Measurements from ENCODE around the gene POU2F2. TPM values are rescaled to one million over a fixed set of nuclear protein-coding genes. Genes with fewer than 3 reads are reported as not detected.

Gene POU2F2
- total RNA-seq, 6 experiments from 2014 or later = 6.4 to 11.0 (median 7.8) TPM

- peaks cover 38% of the 10 kb centered on the region for H3K27me3 Mint-ChIP-seq (ENCODE audit: insufficient read depth)
- no peaks in the 10 kb centered on the region for H3K4me1 Mint-ChIP-seq (ENCODE audit: low read depth)
- no peak overlapping the region for H3K27ac Mint-ChIP-seq
- no peak for DNase-seq
- no peaks in the 10 kb centered on the region for H3K9me3 Mint-ChIP-seq
- H3K36me3 Mint-ChIP-seq (ENCODE audit: low read depth) = no peaks in the 10 kb centered on the region
- H3K4me3 Mint-ChIP-seq = no peak overlapping the region
- TF ChIP-seq CTCF (IDR thresholded peaks at IDR 0.05) = no peak
Measured at GRCh38 chr19:42067315-42067888, 64.8 kb downstream of the POU2F2 start.

DNA sequence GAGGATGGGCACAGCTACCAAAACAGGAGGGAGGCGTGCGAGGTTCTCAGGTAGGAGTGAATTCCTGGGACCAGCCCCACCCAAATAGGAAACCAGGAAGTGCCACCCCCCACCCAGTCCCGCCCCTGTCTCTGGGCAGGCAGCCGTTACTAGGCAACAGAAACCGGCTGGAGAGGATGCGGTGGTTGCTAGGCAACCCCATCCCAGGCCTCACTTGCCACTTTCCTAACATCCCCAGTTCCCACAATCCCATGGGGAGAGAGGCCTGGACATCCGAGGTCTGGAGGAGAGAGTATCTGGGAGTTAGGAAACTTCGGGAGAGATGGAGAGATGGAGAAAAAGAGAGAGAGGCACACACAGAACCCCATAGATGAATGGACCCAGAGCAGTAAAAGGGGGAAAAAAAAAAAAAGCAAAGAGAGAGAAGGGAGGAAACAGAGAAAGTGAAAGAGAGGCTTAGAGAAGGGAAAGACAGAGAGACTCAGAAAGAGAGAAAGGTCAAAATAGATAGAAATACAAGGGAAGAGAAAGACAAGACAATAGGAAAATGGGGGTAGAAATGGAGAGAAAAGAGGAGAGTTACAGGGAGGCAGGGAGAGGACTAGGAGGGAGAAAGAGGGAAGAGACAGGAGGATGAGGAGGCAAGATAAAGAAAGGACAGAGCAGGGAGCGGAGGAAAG, 66.0 kb downstream of the POU2F2 start:
- Mint-ChIP-seq H3K36me3 (ENCODE audit: low read depth) (no peaks in the 10 kb centered on the region), H3K27ac (no peak overlapping the region), H3K4me3 (no peak overlapping the region), H3K4me1 (ENCODE audit: low read depth) (no peaks in the 10 kb centered on the region), H3K9me3 (no peaks in the 10 kb centered on the region), H3K27me3 (ENCODE audit: insufficient read depth) (peaks cover 40% of the 10 kb centered on the region)
- TF ChIP-seq CTCF (IDR thresholded peaks at IDR 0.05) = no peak
- no peak for DNase-seq

DNA sequence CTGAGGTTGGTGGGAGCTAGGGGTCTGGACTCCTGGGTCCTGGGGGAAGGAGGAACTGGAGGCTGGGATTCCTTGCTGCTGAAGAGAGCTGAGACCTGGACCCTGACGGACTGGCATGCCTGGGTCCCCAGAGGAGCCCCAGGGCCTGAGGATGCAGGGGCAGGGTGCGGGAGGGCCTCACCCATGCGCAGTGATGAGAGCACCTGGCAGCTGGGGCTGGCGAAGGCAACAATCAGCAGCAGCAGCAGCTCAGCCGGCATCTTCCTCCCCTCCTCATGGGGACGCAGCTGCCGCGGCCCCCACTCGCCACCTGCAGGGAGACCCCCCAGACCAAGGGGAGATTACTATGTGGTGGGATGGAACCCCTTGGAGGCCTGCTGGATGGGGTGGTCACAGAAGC, 66.7 kb downstream of the POU2F2 start:
- Mint-ChIP-seq H3K36me3 (ENCODE audit: low read depth) (no peaks in the 10 kb centered on the region), H3K27ac (no peak overlapping the region), H3K9me3 (no peaks in the 10 kb centered on the region), H3K27me3 (ENCODE audit: insufficient read depth) (peaks cover 36% of the 10 kb centered on the region), H3K4me1 (ENCODE audit: low read depth) (no peaks in the 10 kb centered on the region), H3K4me3 (no peak overlapping the region)
- TF ChIP-seq CTCF (IDR thresholded peaks at IDR 0.05) = no peak
- no peak for DNase-seq

DNA sequence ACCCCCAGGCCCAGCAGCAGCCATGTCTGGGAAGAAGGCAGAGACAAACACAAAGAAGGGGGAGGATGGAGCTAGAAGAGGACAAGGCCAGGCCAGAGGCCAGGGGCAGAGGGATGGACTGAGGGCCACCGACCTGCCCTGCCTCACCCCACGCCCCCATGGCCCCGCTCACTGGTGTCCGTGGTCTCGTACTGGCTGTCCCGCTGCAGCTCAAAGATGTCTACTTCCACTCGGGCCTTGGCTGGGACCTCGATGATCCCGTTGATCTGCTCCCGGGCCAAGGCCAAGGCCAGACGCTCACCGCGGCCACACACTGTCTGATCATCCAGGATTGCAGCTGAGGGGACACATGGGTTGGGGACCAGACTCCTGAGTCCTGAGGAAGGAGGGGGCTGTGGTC, 67.2 kb downstream of the POU2F2 start:
- H3K4me1 Mint-ChIP-seq (ENCODE audit: low read depth) = no peaks in the 10 kb centered on the region

DNA sequence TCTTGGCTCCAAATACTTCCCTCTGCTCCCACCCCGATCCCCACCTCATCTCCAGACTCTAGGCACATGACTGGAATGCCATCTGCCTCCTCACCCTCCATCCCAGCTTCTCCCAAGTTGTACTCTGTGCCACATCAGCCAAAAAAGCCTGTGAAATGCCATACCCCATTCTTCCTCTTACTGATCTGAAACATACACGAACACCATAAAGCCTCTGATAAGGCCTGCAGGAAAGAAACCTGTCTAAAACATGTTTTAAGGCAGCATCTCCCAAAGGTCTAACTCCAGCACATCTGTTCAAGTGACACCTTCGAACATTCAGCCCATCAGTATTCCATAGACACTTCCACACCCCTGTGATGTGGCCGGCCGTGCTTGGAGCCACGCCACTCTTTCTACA, 67.8 kb downstream of the POU2F2 start:
- no peaks in the 10 kb centered on the region for H3K36me3 Mint-ChIP-seq (ENCODE audit: low read depth)
- no peak overlapping the region for H3K4me3 Mint-ChIP-seq
- no peak overlapping the region for H3K27ac Mint-ChIP-seq
- DNase-seq = no peak
- H3K4me1 Mint-ChIP-seq (ENCODE audit: low read depth) = no peaks in the 10 kb centered on the region
- no peak for TF ChIP-seq CTCF (IDR thresholded peaks at IDR 0.05)
- peaks cover 39% of the 10 kb centered on the region for H3K27me3 Mint-ChIP-seq (ENCODE audit: insufficient read depth)
- no peaks in the 10 kb centered on the region for H3K9me3 Mint-ChIP-seq

More for the DNA sequence above, 67.2 kb downstream of the POU2F2 start:
- H3K4me3 Mint-ChIP-seq = no peak overlapping the region
- H3K36me3 Mint-ChIP-seq (ENCODE audit: low read depth) = no peaks in the 10 kb centered on the region
- DNase-seq = no peak
- TF ChIP-seq CTCF (IDR thresholded peaks at IDR 0.05) = no peak
- H3K27me3 Mint-ChIP-seq (ENCODE audit: insufficient read depth) = peaks cover 34% of the 10 kb centered on the region
- H3K27ac Mint-ChIP-seq = no peak overlapping the region
- no peaks in the 10 kb centered on the region for H3K9me3 Mint-ChIP-seq

All from HFFc6 (cell line).